HepG2 (cell line): ENCODE measurements around the gene KDM6B. TPM values are rescaled to one million over a fixed set of nuclear protein-coding genes. Genes with fewer than 3 reads are reported as not detected.

Experiments
- ARHGAP35 ChIP-seq: sonication (generic); formaldehyde crosslinking; IDR thresholded peaks from 2 replicates; pipeline ENCODE4 v1.9.0; 2022; ENCODE audit warnings: mild to moderate bottlenecking, inconsistent platforms, moderate library complexity, missing genetic modification reagents, borderline replicate concordance
- ATAD3A ChIP-seq: sonication (generic); formaldehyde crosslinking; IDR thresholded peaks from 2 replicates; pipeline ENCODE4 v1.4.0; 2020; ENCODE audit warnings: missing genetic modification reagents
- CENPT ChIP-seq: sonication (generic); formaldehyde crosslinking; IDR thresholded peaks from 2 replicates; pipeline ENCODE4 v1.8.0; 2022; ENCODE audit warnings: low read depth, mild to moderate bottlenecking, moderate library complexity, missing genetic modification reagents
- HOXA3 ChIP-seq: sonication (generic); formaldehyde crosslinking; IDR thresholded peaks from 2 replicates; pipeline ENCODE4 v1.5.0; 2020; ENCODE audit warnings: missing genetic modification reagents
- IKZF5 ChIP-seq: IDR thresholded peaks from 2 replicates; pipeline ENCODE4 v1.6.1; 2018; ENCODE audit warnings: missing genetic modification reagents, mild to moderate bottlenecking, missing compliant biosample characterization
- JUN ChIP-seq: sonication (generic); formaldehyde crosslinking; IDR thresholded peaks from 2 replicates; pipeline ENCODE4 v1.4.0; 2020; ENCODE audit warnings: mild to moderate bottlenecking, missing genetic modification reagents
- MEIS2 ChIP-seq: sonication (generic); formaldehyde crosslinking; IDR thresholded peaks from 2 replicates; pipeline ENCODE4 v1.9.0; 2021; ENCODE audit warnings: mild to moderate bottlenecking, missing genetic modification reagents
- MZF1 ChIP-seq: sonication (generic); formaldehyde crosslinking; IDR thresholded peaks from 2 replicates; pipeline ENCODE4 v1.8.1; 2023; ENCODE audit warnings: mild to moderate bottlenecking, missing genetic modification reagents, borderline replicate concordance
- SMAD3 ChIP-seq: sonication (generic); formaldehyde crosslinking; IDR thresholded peaks from 2 replicates; pipeline ENCODE4 v1.4.0; 2020; ENCODE audit warnings: missing genetic modification reagents
- SPEN ChIP-seq: sonication (generic); formaldehyde crosslinking; IDR thresholded peaks from 2 replicates; pipeline ENCODE4 v1.5.1; 2020; ENCODE audit warnings: low read depth, mild to moderate bottlenecking, missing genetic modification reagents
- TBX3 ChIP-seq: fragments of 450-650 bp; IDR thresholded peaks from 2 replicates; pipeline ENCODE4 v1.6.1; 2017; ENCODE audit warnings: antibody characterized with exemption, mild to moderate bottlenecking, inconsistent platforms, borderline replicate concordance
- ZNF292 ChIP-seq: sonication (generic); formaldehyde crosslinking; IDR thresholded peaks from 2 replicates; pipeline ENCODE4 v1.8.1; 2022; ENCODE audit warnings: mild to moderate bottlenecking, low read depth, missing genetic modification reagents, borderline replicate concordance
- ZNF343 ChIP-seq: sonication (generic); formaldehyde crosslinking; IDR thresholded peaks from 2 replicates; pipeline ENCODE4 v1.4.0; 2020; ENCODE audit warnings: mild to moderate bottlenecking, missing genetic modification reagents
- ZNF362 ChIP-seq: sonication (generic); formaldehyde crosslinking; IDR thresholded peaks from 2 replicates; pipeline ENCODE4 v1.4.0; 2020; ENCODE audit warnings: missing genetic modification reagents, mild to moderate bottlenecking, borderline replicate concordance
- ZNF414 ChIP-seq: sonication (generic); formaldehyde crosslinking; IDR thresholded peaks from 2 replicates; pipeline ENCODE4 v1.5.0; 2020; ENCODE audit warnings: missing genetic modification reagents
- ZNF616 ChIP-seq: sonication (generic); formaldehyde crosslinking; IDR thresholded peaks from 2 replicates; pipeline ENCODE4 v1.5.0; 2020; ENCODE audit warnings: low read depth, mild to moderate bottlenecking, missing genetic modification reagents
- polyA plus RNA-seq, 8 experiments: library from polyadenylated mRNA; depleted of rRNA in 3 of 8; stranded (reverse) in 7 of 8; unstranded in 1 of 8; fragments of >200 nt; fragmentation: Illumina TruSeq in 4 of 8; extraction: Trizol in 4 of 8; gene quantifications; 2 replicates each; pipeline versions ENCODE4 v1.2.1 to v1.2.3, GENCODE V29; 2011 to 2016; ENCODE audit warnings: low read depth in 4 of 8, missing spikeins in 1 of 8, mixed read lengths in 1 of 8; ENCODE audit not compliant: insufficient read depth in 1 of 8
- total RNA-seq, 5 experiments: library from RNA; depleted of rRNA; stranded (reverse); fragments of >200 nt; fragmentation: Illumina TruSeq; extraction: Trizol; gene quantifications; 2 replicates each; pipeline ENCODE4 v1.2.3, GENCODE V29; 2016; ENCODE audit warnings: low read depth in 1 of 5
- TF ChIP-seq, protein P1 (sequence below): sonication (generic); formaldehyde crosslinking; IDR thresholded peaks from 2 replicates; pipeline ENCODE4 v1.5.0; 2020; ENCODE audit warnings: mild to moderate bottlenecking, missing genetic modification reagents, borderline replicate concordance
- TF ChIP-seq, protein P2 (sequence below): sonication (generic); formaldehyde crosslinking; IDR thresholded peaks from 2 replicates; pipeline ENCODE4 v1.4.0; 2020; ENCODE audit warnings: missing genetic modification reagents, borderline replicate concordance

The KDM6B gene
- total and polyA plus RNA-seq, 2 of the 13 experiments (the other 11 are each of a cell fraction or from before 2014, with no cell fraction given), result 1.3 to 2.1 TPM

- TF ChIP-seq JUN (CRISPR knock-in tag), result no peak
- TF ChIP-seq TBX3, result no peak
- peak; percentile 61 for TF ChIP-seq HOXA3 (CRISPR knock-in tag)
- TF ChIP-seq ZNF292 (CRISPR knock-in tag), result peak; percentile 60; the same call in 1 of the 2 replicates
- TF ChIP-seq ZNF343, result no peak
- TF ChIP-seq MEIS2 (CRISPR knock-in tag), result peak; percentile 78
- no peak for TF ChIP-seq ARHGAP35 (CRISPR knock-in tag)
- no peak for TF ChIP-seq ZNF616 (CRISPR knock-in tag)
- TF ChIP-seq SMAD3 (CRISPR knock-in tag), result no peak
- peak; percentile 71; the same call in 1 of the 2 replicates for TF ChIP-seq IKZF5 (CRISPR knock-in tag)
- TF ChIP-seq MZF1 (CRISPR knock-in tag), result no peak
- TF ChIP-seq, protein P1, sequence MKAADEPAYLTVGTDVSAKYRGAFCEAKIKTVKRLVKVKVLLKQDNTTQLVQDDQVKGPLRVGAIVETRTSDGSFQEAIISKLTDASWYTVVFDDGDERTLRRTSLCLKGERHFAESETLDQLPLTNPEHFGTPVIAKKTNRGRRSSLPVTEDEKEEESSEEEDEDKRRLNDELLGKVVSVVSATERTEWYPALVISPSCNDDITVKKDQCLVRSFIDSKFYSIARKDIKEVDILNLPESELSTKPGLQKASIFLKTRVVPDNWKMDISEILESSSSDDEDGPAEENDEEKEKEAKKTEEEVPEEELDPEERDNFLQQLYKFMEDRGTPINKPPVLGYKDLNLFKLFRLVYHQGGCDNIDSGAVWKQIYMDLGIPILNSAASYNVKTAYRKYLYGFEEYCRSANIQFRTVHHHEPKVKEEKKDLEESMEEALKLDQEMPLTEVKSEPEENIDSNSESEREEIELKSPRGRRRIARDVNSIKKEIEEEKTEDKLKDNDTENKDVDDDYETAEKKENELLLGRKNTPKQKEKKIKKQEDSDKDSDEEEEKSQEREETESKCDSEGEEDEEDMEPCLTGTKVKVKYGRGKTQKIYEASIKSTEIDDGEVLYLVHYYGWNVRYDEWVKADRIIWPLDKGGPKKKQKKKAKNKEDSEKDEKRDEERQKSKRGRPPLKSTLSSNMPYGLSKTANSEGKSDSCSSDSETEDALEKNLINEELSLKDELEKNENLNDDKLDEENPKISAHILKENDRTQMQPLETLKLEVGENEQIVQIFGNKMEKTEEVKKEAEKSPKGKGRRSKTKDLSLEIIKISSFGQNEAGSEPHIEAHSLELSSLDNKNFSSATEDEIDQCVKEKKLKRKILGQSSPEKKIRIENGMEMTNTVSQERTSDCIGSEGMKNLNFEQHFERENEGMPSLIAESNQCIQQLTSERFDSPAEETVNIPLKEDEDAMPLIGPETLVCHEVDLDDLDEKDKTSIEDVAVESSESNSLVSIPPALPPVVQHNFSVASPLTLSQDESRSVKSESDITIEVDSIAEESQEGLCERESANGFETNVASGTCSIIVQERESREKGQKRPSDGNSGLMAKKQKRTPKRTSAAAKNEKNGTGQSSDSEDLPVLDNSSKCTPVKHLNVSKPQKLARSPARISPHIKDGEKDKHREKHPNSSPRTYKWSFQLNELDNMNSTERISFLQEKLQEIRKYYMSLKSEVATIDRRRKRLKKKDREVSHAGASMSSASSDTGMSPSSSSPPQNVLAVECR (CRISPR knock-in tag), result peak; percentile 76
- TF ChIP-seq ZNF414, result no peak
- TF ChIP-seq, protein P2, sequence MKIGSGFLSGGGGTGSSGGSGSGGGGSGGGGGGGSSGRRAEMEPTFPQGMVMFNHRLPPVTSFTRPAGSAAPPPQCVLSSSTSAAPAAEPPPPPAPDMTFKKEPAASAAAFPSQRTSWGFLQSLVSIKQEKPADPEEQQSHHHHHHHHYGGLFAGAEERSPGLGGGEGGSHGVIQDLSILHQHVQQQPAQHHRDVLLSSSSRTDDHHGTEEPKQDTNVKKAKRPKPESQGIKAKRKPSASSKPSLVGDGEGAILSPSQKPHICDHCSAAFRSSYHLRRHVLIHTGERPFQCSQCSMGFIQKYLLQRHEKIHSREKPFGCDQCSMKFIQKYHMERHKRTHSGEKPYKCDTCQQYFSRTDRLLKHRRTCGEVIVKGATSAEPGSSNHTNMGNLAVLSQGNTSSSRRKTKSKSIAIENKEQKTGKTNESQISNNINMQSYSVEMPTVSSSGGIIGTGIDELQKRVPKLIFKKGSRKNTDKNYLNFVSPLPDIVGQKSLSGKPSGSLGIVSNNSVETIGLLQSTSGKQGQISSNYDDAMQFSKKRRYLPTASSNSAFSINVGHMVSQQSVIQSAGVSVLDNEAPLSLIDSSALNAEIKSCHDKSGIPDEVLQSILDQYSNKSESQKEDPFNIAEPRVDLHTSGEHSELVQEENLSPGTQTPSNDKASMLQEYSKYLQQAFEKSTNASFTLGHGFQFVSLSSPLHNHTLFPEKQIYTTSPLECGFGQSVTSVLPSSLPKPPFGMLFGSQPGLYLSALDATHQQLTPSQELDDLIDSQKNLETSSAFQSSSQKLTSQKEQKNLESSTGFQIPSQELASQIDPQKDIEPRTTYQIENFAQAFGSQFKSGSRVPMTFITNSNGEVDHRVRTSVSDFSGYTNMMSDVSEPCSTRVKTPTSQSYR (CRISPR knock-in tag), result peak; percentile 88; the same call in 1 of the 2 replicates
- TF ChIP-seq ZNF362 (CRISPR knock-in tag), result no peak
- no peak for TF ChIP-seq ATAD3A (CRISPR knock-in tag)
- no peak; the same call in 1 of the 2 replicates for TF ChIP-seq CENPT (CRISPR knock-in tag)
- TF ChIP-seq SPEN (CRISPR knock-in tag), result peak; percentile 93
Measured at GRCh38 chr17:7856811-7857712, 23.0 kb downstream of the KDM6B start, which contains the start of gene NAA38 (continued).
